ENCODE results near the gene EMP1. TPM values are rescaled to one million over a fixed set of nuclear protein-coding genes. Genes with fewer than 3 reads are reported as not detected.

Gene EMP1
- total RNA-seq, 1 experiment from 2014 or later: 0.63 TPM

DNA sequence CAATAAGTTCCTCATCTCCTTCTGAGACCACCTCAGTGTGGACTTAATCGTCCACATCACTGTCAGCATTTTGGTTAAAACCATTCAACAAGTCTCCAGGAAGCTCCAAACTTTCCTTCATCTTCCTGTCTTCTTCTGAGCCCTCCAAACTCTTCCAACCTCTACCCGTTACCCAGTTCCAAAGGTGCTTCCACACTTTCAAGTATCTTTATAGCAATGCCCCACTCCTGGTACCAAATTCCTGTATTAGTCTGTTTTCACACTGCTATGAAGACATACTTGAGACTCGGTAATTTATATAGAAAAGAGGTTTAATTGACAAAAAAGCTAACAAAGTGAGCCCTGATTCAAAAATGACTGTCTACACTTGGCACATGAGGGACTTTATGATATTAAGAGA is 22.8 kb downstream of the EMP1 start:
- WGBS (ENCODE audit: extremely low coverage, insufficient read length, low lambda C conversion rate): no CpG with 5 or more reads among the region's 3 CpGs
- Histone ChIP-seq H4K91ac (ENCODE audit: insufficient read length, low read depth, low read length) (no peak overlapping the region), H4K5ac (ENCODE audit: insufficient read length, low read depth, low read length) (no peak overlapping the region), H2AK5ac (ENCODE audit: insufficient read length, low read length) (no peak overlapping the region), H2BK120ac (ENCODE audit: low read depth, low read length, poor library complexity, severe bottlenecking) (no peak overlapping the region), H3K4ac (ENCODE audit: low read depth, low read length) (no peak overlapping the region), H2BK12ac (ENCODE audit: insufficient read length, low read depth, low read length) (no peak overlapping the region), H3K9me3 (ENCODE audit: control insufficient read depth, low read depth, low read length) (peaks cover 8% of the 10 kb centered on the region), H3K9ac (ENCODE audit: extremely low read depth, insufficient read length, low read length) (no peak overlapping the region), H3K23ac (ENCODE audit: insufficient read length, low read depth, low read length) (no peak overlapping the region), H2AFZ (ENCODE audit: low read length) (no peak overlapping the region), H3K23me2 (ENCODE audit: insufficient read length, low read depth, low read length, poor library complexity, severe bottlenecking) (no peaks in the 10 kb centered on the region), H4K8ac (replicated peaks; ENCODE audit: insufficient read length, low read depth, low read length) (no peak overlapping the region), H4K20me1 (ENCODE audit: control insufficient read depth, insufficient read depth, insufficient read length) (no peaks in the 10 kb centered on the region), H2BK5ac (ENCODE audit: insufficient read length, low read length) (no peak overlapping the region), H3K14ac (ENCODE audit: insufficient read depth, low read length) (no peak overlapping the region), H3T11ph (ENCODE audit: low read length) (no peak overlapping the region), H3K79me1 (ENCODE audit: insufficient read depth, low read depth, low read length, poor library complexity, severe bottlenecking) (no peaks in the 10 kb centered on the region), H3K4me2 (ENCODE audit: insufficient read depth, insufficient read length, low read length) (no peak overlapping the region), H3K18ac (ENCODE audit: insufficient read length, low read depth, low read length) (no peak overlapping the region), H3K27ac (ENCODE audit: insufficient read length, low read depth, low read length) (no peak overlapping the region), H2BK15ac (ENCODE audit: low read depth, low read length) (no peak overlapping the region), H2BK20ac (ENCODE audit: low read depth, low read length, poor library complexity, severe bottlenecking) (no peak overlapping the region), H3K79me2 (ENCODE audit: insufficient read depth, low read length) (no peaks in the 10 kb centered on the region), H3K56ac (ENCODE audit: insufficient read length, low read depth, low read length) (no peak overlapping the region), H3K27me3 (ENCODE audit: insufficient read depth, low read length) (no peaks in the 10 kb centered on the region), H3K4me1 (ENCODE audit: insufficient read depth, low read length) (no peaks in the 10 kb centered on the region)
- Mint-ChIP-seq H3K4me3 (no peak overlapping the region), H3K4me1 (no peaks in the 10 kb centered on the region), H3K27ac (no peak overlapping the region), H3K36me3 (ENCODE audit: insufficient read depth in 1 of 3, low read depth in 3 of 3) (peaks cover 1 to 14% (median 5%) of the 10 kb centered on the region in 3 experiments; a peak in 5 of 7 replicates), H3K27me3 (ENCODE audit: low read depth) (no peaks in the 10 kb centered on the region; the same call in none of the 2 replicates), H3K9me3 (peaks cover 7 to 12% of the 10 kb centered on the region in 2 experiments; a peak in 4 of 5 replicates)
- DNase-seq: no peak
- TF ChIP-seq, protein P1, sequence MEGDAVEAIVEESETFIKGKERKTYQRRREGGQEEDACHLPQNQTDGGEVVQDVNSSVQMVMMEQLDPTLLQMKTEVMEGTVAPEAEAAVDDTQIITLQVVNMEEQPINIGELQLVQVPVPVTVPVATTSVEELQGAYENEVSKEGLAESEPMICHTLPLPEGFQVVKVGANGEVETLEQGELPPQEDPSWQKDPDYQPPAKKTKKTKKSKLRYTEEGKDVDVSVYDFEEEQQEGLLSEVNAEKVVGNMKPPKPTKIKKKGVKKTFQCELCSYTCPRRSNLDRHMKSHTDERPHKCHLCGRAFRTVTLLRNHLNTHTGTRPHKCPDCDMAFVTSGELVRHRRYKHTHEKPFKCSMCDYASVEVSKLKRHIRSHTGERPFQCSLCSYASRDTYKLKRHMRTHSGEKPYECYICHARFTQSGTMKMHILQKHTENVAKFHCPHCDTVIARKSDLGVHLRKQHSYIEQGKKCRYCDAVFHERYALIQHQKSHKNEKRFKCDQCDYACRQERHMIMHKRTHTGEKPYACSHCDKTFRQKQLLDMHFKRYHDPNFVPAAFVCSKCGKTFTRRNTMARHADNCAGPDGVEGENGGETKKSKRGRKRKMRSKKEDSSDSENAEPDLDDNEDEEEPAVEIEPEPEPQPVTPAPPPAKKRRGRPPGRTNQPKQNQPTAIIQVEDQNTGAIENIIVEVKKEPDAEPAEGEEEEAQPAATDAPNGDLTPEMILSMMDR (conservative IDR thresholded peaks at IDR 0.05): no peak

Data from H9 (cell line).